H9 (cell line): ENCODE measurements around the gene HHAT. TPM values are rescaled to one million over a fixed set of nuclear protein-coding genes. Genes with fewer than 3 reads are reported as not detected.

Experiments used
- DNase-seq: peaks from one replicate; pipeline ENCODE4 v3.0.0-alpha.2; 2017
- H2AFZ ChIP-seq: one replicate; pipeline ENCODE4 v1.6.1; 2013; ENCODE audit warnings: mild to moderate bottlenecking, low read length, control low read depth, moderate library complexity
- H2AK5ac ChIP-seq: 2 replicates; pipeline ENCODE4 v1.6.1; 2013; ENCODE audit warnings: low read length, control low read depth, mixed read lengths; ENCODE audit not compliant: insufficient read length
- H2BK120ac ChIP-seq: one replicate; pipeline ENCODE4 v1.6.1; 2013; ENCODE audit warnings: low read depth, mild to moderate bottlenecking, low read length, control low read depth, inconsistent platforms; ENCODE audit not compliant: poor library complexity, severe bottlenecking
- H2BK12ac ChIP-seq: 2 replicates; pipeline ENCODE4 v1.6.1; 2013; ENCODE audit warnings: low read length, control low read depth, mixed read lengths, low read depth; ENCODE audit not compliant: insufficient read length
- H2BK15ac ChIP-seq: 2 replicates; pipeline ENCODE4 v1.6.1; 2013; ENCODE audit warnings: low read depth, low read length, control low read depth
- H2BK20ac ChIP-seq: one replicate; pipeline ENCODE4 v1.6.1; 2013; ENCODE audit warnings: low read depth, mild to moderate bottlenecking, low read length, control low read depth, inconsistent platforms; ENCODE audit not compliant: poor library complexity, severe bottlenecking
- H2BK5ac ChIP-seq: 2 replicates; pipeline ENCODE4 v1.6.1; 2013; ENCODE audit warnings: low read length, control low read depth, mixed read lengths; ENCODE audit not compliant: insufficient read length
- H3K14ac ChIP-seq: 2 replicates; pipeline ENCODE4 v1.6.1; 2013; ENCODE audit warnings: low read length, control low read depth; ENCODE audit not compliant: insufficient read depth
- H3K18ac ChIP-seq: 2 replicates; pipeline ENCODE4 v1.6.1; 2013; ENCODE audit warnings: low read depth, mild to moderate bottlenecking, mixed read lengths, low read length, control low read depth; ENCODE audit not compliant: insufficient read length
- H3K23ac ChIP-seq: 2 replicates; pipeline ENCODE4 v1.6.1; 2013; ENCODE audit warnings: low read length, control low read depth, mixed read lengths, low read depth; ENCODE audit not compliant: insufficient read length
- H3K23me2 ChIP-seq: 2 replicates; pipeline ENCODE4 v1.6.1; 2013; ENCODE audit warnings: low read depth, mild to moderate bottlenecking, mixed read lengths, low read length, control low read depth; ENCODE audit not compliant: insufficient read length, poor library complexity, severe bottlenecking
- H3K27ac ChIP-seq: 2 replicates; pipeline ENCODE4 v1.5.1; 2013; ENCODE audit warnings: low read length, control low read depth, mixed read lengths, low read depth; ENCODE audit not compliant: insufficient read length
- H3K27me3 ChIP-seq: 2 replicates; pipeline ENCODE4 v1.6.1; 2013; ENCODE audit warnings: low read length, control low read depth, inconsistent platforms; ENCODE audit not compliant: insufficient read depth
- H3K4ac ChIP-seq: 2 replicates; pipeline ENCODE4 v1.6.1; 2013; ENCODE audit warnings: low read depth, mild to moderate bottlenecking, control low read depth, inconsistent platforms, low read length, moderate library complexity
- H3K4me1 ChIP-seq: 2 replicates; pipeline ENCODE4 v1.6.1; 2013; ENCODE audit warnings: low read length, control low read depth, inconsistent platforms; ENCODE audit not compliant: insufficient read depth
- H3K4me2 ChIP-seq: 2 replicates; pipeline ENCODE4 v1.6.1; 2013; ENCODE audit warnings: low read length, control low read depth, mixed read lengths; ENCODE audit not compliant: insufficient read length, insufficient read depth
- H3K56ac ChIP-seq: 2 replicates; pipeline ENCODE4 v1.6.1; 2013; ENCODE audit warnings: low read depth, mild to moderate bottlenecking, mixed read lengths, low read length, control low read depth; ENCODE audit not compliant: insufficient read length
- H3K79me1 ChIP-seq: 2 replicates; pipeline ENCODE4 v1.6.1; 2013; ENCODE audit warnings: low read depth, mild to moderate bottlenecking, moderate library complexity, low read length, control low read depth, inconsistent platforms; ENCODE audit not compliant: insufficient read depth, poor library complexity, severe bottlenecking
- H3K79me2 ChIP-seq: 2 replicates; pipeline ENCODE4 v1.6.1; 2013; ENCODE audit warnings: low read length, control low read depth, inconsistent platforms; ENCODE audit not compliant: insufficient read depth
- H3K9ac ChIP-seq: 2 replicates; pipeline ENCODE4 v1.6.1; 2013; ENCODE audit warnings: low read length, control low read depth, mixed read lengths; ENCODE audit not compliant: insufficient read length; ENCODE audit errors: extremely low read depth
- H3K9me3 ChIP-seq: one replicate; pipeline ENCODE4 v1.6.1; 2013; ENCODE audit warnings: low read depth, low read length, inconsistent platforms; ENCODE audit not compliant: control insufficient read depth
- H3T11ph ChIP-seq: one replicate; pipeline ENCODE4 v1.6.1; 2013; ENCODE audit warnings: mild to moderate bottlenecking, low read length, control low read depth, inconsistent platforms
- H4K20me1 ChIP-seq: one replicate; pipeline ENCODE4 v1.6.1; 2013; ENCODE audit not compliant: control insufficient read depth, insufficient read length, insufficient read depth
- H4K5ac ChIP-seq: 2 replicates; pipeline ENCODE4 v1.6.1; 2013; ENCODE audit warnings: low read depth, mild to moderate bottlenecking, mixed read lengths, low read length, control low read depth; ENCODE audit not compliant: insufficient read length
- H4K8ac ChIP-seq: replicated peaks from 2 replicates; pipeline ENCODE4 v1.6.1; 2013; ENCODE audit warnings: low read length, control low read depth, mixed read lengths, low read depth; ENCODE audit not compliant: insufficient read length
- H4K91ac ChIP-seq: 2 replicates; pipeline ENCODE4 v1.6.1; 2013; ENCODE audit warnings: low read depth, mild to moderate bottlenecking, moderate library complexity, mixed read lengths, low read length, control low read depth; ENCODE audit not compliant: insufficient read length
- H3K27ac Mint-ChIP-seq, 3 experiments: 2 replicates in 2 of 3; 3 replicates in 1 of 3; pipeline ENCODE4 v1.8.0; 2020 to 2021; ENCODE audit warnings: mixed read lengths in 3 of 3, mild to moderate bottlenecking in 1 of 3, moderate library complexity in 1 of 3
- H3K27me3 Mint-ChIP-seq: 2 replicates; pipeline ENCODE4 v1.8.0; 2021; ENCODE audit warnings: low read depth, mild to moderate bottlenecking, moderate library complexity, mixed read lengths
- H3K36me3 Mint-ChIP-seq, 3 experiments: 2 replicates in 2 of 3; 3 replicates in 1 of 3; pipeline ENCODE4 v1.8.0; 2020 to 2021; ENCODE audit warnings: low read depth in 3 of 3, mixed read lengths in 3 of 3; ENCODE audit not compliant: insufficient read depth in 1 of 3
- H3K4me1 Mint-ChIP-seq, 2 experiments: 2 replicates each; pipeline ENCODE4 v1.8.0; 2020; ENCODE audit warnings: mixed read lengths in 2 of 2
- H3K4me3 Mint-ChIP-seq, 2 experiments: 2 replicates in 1 of 2; 3 replicates in 1 of 2; pipeline ENCODE4 v1.8.0; 2020 to 2021; ENCODE audit warnings: mild to moderate bottlenecking in 2 of 2, mixed read lengths in 2 of 2, moderate library complexity in 1 of 2
- H3K9me3 Mint-ChIP-seq, 2 experiments: 2 replicates in 1 of 2; 3 replicates in 1 of 2; pipeline ENCODE4 v1.8.0; 2020; ENCODE audit warnings: mild to moderate bottlenecking in 2 of 2, mixed read lengths in 2 of 2, moderate library complexity in 1 of 2
- CTCF ChIP-seq: fragments of 200-600 bp; sonication (generic); conservative IDR thresholded peaks from 3 replicates; pipeline ENCODE4 v1.8.0; 2021; ENCODE audit warnings: antibody characterized with exemption, mild to moderate bottlenecking
- WGBS: extraction: QIAGEN DNeasy Blood & Tissue Kit; methylation state at CpG from one replicate; pipeline ENCODE4 v1.1.7; 2013; ENCODE audit warnings: missing lambda C conversion rate, low lambda C conversion rate, mixed read lengths; ENCODE audit not compliant: insufficient read length; ENCODE audit errors: extremely low coverage; 5-methylcytosine and 5-hydroxymethylcytosine counted together
- total RNA-seq: library from RNA; stranded (reverse); gene quantifications from 2 replicates; pipeline ENCODE4 v1.2.1, GENCODE V29; 2021

HHAT gene
- total RNA-seq, 1 experiment from 2014 or later = 0.48 TPM

DNA sequence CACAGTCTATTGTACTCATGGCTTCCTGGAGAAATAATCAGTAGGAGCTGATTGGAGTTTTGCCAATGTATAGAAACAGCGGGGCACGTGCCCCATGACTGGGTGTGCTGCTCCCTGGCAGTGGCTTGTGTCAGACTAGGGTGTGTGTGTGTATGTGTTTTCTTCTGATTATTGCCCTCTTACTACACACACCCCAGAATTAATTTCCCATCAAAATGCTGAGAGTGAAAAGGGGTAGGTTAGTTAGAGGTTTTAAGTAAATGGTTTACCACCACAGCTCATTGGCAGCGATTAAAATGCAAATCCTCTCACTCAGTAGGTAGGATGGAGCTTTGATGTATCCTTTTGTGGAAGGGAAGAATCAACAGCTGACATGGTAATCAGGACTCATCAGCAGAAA lies 29.9 kb downstream of the HHAT start:
- no peak overlapping the region for H2AK5ac ChIP-seq
- H3K23ac ChIP-seq = no peak overlapping the region
- H3K14ac ChIP-seq = no peak overlapping the region
- no peak overlapping the region for H3K18ac ChIP-seq
- H3K9me3 ChIP-seq = no peaks in the 10 kb centered on the region
- Mint-ChIP-seq H3K4me1 (peaks cover 29 to 31% of the 10 kb centered on the region in 2 experiments), H3K27ac (no peak overlapping the region; a peak in 2 of 7 replicates), H3K9me3 (peaks cover 0 to 2% of the 10 kb centered on the region in 2 experiments; a peak in 1 of 5 replicates), H3K27me3 (peaks cover 13% of the 10 kb centered on the region), H3K36me3 (no peaks in the 10 kb centered on the region), H3K4me3 (peak overlapping the region in 1 of 2 experiments; percentile 66; a peak in 3 of 5 replicates)
- no peak overlapping the region for H3T11ph ChIP-seq
- no peaks in the 10 kb centered on the region for H3K79me2 ChIP-seq
- H3K4me2 ChIP-seq = no peak overlapping the region
- H3K4me1 ChIP-seq = peaks cover 8% of the 10 kb centered on the region
- no peak overlapping the region for H2BK5ac ChIP-seq
- H2BK15ac ChIP-seq = no peak overlapping the region
- peaks cover 2% of the 10 kb centered on the region for H4K20me1 ChIP-seq
- H2BK12ac ChIP-seq = no peak overlapping the region
- H3K27me3 ChIP-seq = no peaks in the 10 kb centered on the region
- no peak overlapping the region for H2BK120ac ChIP-seq
- no peak overlapping the region for H3K56ac ChIP-seq
- no peak overlapping the region for H3K4ac ChIP-seq
- no peaks in the 10 kb centered on the region for H3K23me2 ChIP-seq
- DNase-seq = no peak
- H4K5ac ChIP-seq = no peak overlapping the region
- H4K8ac ChIP-seq = no peak overlapping the region
- no peak overlapping the region for H4K91ac ChIP-seq
- H2BK20ac ChIP-seq = no peak overlapping the region
- H3K27ac ChIP-seq = no peak overlapping the region
- H3K9ac ChIP-seq = no peak overlapping the region
- H3K79me1 ChIP-seq = no peaks in the 10 kb centered on the region
- no peak overlapping the region for H2AFZ ChIP-seq
- WGBS = no CpG with 5 or more reads among the region's 3 CpGs
- TF ChIP-seq CTCF = no peak
